Left cardiac atrium (tissue), 4 donors: ENCODE measurements around the gene CDH13. TPM values are rescaled to one million over a fixed set of nuclear protein-coding genes. Genes with fewer than 3 reads are reported as not detected.

Experiments
- ATAC-seq, 2 donors: fragments of 200-7000 bp; cut with Tn5 transposase; one replicate each; pipeline ENCODE4 v1.9.1; 2020; ENCODE audit warnings: mild to moderate bottlenecking in 2 of 2, moderate library complexity in 2 of 2
- DNase-seq: peaks from one replicate; pipeline ENCODE4 v3.0.0-alpha.2; 2020
- intact Hi-C, 2 donors: fragments of 100-400 bp; cut with DNase I; formaldehyde crosslinking; loops; one replicate each; pipeline versions ENCODE4 v1.14.1 to v1.15.1; 2022 to 2023
- long read RNA-seq: library from polyadenylated mRNA; unstranded; transcript quantifications from one replicate; pipeline ENCODE4 v2.0.0, GENCODE V29; 2021
- total RNA-seq, 2 donors: library from RNA; stranded (reverse); fragmentation: NEBNext Ultra II Directional; extraction: Animal tissue kit (Norgen Biotek cat#: 25700); gene quantifications; one replicate each; pipeline ENCODE4 v1.2.1, GENCODE V29; 2021
- donor health status: DM: no; HTN: yes; CAD: no.
- donor health status: DM: no; HTN: yes; CAD: no; lungs with severe emphysema.
- donor health status: DM: yes; HTN: yes; CAD: no.
- donor health status: Dilated cardiomyopathy.

The CDH13 gene
- 100 to 1,000 TPM in 1 of 2 donors, 10 to 100 TPM in 1; 68.6 to 100 TPM for total RNA-seq
- long read RNA-seq, partial matches to known transcripts, result 105 of 113 reads
- long read RNA-seq, other reads (novel, unspliced or antisense), result 8 of 113 reads

DNA sequence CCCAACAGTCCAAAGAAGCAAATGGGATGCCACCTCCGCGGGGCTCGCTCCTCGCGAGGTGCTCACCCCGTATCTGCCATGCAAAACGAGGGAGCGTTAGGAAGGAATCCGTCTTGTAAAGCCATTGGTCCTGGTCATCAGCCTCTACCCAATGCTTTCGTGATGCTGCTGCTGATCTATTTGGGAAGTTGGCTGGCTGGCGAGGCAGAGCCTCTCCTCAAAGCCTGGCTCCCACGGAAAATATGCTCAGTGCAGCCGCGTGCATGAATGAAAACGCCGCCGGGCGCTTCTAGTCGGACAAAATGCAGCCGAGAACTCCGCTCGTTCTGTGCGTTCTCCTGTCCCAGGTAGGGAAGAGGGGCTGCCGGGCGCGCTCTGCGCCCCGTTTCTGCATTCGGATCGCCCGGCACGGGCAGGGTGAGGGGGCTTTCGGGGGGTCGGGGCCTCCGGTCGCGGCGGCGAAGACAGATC, at the start of gene CDH13:
CDH13 (plus strand) TSS at position 179 of the 471 bp plus-strand sequence.
- ATAC-seq, result peak; percentile 53 to 68
- DNase-seq, result peak; percentile 62
- intact Hi-C loops, result loop anchor here in 1 of 2 donors (10.0 kb wide), 2 partner anchors 262 to 818 kb away; no protein-coding TSS in a partner anchor

DNA sequence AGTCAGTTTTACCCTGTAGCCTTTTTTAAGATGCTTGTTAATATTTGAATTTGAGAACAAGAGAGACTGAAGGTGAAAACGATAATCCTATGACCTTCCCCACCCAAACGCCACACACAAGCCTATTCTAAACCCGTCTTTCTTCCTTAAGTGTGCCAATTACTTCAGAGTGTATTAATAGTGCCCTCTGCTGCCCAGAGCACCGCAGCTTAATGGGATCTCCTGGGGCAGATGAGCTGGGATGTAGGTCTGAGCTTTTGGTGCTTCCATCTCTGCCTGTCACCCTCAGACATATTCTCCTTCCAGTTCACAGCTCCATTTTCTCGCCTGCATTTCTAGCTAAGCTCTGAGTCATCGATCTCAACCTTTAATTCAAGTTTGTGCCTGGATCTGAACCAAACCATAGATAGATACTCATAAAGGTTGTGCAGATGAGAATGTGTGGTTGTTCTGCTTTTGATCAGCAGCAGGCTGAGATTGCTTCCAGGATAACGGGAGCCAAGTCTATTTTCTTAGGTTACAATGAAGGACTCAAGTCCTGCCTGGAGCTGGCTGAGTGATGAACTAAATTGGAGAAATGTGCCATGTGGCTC, 46.4 kb upstream of the CDH13 start:
- DNase-seq (no peak), ATAC-seq (peak; percentile 71 to 80)
- intact Hi-C loops, result loop anchor here in 1 of 2 donors (1.0 to 5.0 kb wide), 2 partner anchors 214 to 318 kb away; no protein-coding TSS in a partner anchor

DNA sequence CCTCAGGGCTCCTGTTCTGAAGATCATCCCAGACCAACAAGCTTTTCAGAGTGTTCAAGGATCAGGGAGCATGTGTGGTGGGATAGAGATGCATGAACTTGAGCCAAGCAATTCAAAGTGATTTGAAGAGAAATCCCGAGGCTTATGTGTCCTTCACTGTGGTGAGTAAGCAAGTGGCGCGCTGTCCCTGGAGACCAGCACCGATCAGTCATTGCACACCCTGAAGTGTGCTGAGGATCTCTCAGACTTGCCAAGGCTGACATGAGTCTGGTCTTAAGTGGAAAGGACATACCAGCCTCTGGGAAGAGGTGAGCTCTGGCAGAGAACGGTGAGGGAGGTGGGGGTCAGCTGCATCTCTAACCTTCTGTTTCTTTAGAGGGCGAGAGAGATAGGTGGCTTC, 43.8 kb upstream of the CDH13 start:
- intact Hi-C loops, result loop anchor here in 1 of 2 donors (5.0 kb wide), 1 partner anchor 321 kb away; no protein-coding TSS in a partner anchor
- DNase-seq, result no peak
- no peak for ATAC-seq

DNA sequence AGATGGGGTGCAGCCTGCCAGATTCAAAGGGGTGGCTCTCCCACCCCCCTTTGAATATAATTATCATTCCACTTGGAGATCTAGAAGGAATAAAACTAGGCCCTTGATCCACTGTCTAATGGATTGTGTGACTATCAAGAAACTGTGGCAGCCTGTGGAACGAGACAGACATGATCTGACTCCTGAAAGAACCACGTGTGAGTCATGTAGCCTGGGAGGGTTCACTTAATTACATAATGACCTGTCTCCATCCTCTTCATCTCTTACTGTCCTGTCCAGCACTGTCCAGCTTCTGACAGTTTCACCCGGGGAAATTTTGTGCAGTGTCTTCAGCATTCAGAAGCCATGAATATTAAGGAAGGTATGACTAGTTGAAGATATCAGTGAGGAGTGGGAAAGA, 43.3 kb upstream of the CDH13 start:
- DNase-seq (no peak), ATAC-seq (no peak)
- intact Hi-C loops, result loop anchor here in 1 of 2 donors (5.0 kb wide), 1 partner anchor 321 kb away; no protein-coding TSS in a partner anchor

DNA sequence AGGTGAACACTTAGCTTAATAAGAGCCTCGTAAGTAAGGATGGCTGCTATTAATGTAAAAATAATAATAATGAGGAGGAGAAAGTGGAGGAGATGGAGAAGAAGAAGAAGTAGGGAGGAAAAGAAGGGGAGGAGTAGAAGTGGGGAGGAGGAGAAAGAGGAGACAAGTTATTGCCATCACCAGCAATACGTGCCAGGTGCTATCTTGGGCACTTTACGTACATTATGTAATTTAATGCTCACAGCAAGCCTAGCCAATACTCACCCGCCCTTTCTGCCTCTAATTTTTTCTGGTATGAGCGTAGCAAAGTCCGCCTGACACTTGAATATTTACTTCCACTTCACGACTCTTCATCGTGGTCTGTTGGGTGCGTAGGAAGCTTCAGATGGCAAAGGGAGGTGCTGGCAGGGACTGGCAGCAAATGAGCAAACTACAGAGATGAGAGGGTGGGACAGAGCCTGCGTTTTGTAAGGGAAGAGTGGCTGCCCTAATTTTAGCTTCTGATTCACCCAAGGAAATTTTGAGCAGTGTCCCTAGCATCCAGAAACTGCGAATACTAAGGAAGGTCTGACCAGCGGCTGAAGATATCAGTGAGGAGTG, 42.1 kb upstream of the CDH13 start:
- ATAC-seq, result peak; percentile 62 to 77
- intact Hi-C loops, result loop anchor here in 1 of 2 donors (5.0 kb wide), 1 partner anchor 322 kb away; no protein-coding TSS in a partner anchor
- DNase-seq, result peak; percentile 27

DNA sequence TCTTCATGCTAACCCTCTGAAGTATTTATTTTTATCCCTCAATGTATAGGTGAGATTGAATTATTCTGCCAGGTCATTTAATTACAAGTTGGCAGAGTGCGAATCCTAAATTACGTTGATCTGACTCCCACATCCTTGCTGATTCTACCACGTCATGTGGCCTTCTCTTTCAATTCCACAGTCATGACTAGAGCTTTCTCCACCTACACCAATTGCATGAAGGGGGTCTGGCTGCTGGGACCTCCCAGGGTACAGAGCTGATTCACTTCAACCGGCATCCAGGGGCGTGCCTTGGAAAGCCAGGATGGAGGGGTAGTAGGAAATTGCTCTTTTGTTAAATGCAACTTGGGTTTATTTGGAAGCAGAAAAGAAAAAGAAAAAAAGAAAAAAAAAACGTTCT, 41.1 kb upstream of the CDH13 start:
- intact Hi-C loops, result no loop called here
- no peak for ATAC-seq
- DNase-seq, result no peak

DNA sequence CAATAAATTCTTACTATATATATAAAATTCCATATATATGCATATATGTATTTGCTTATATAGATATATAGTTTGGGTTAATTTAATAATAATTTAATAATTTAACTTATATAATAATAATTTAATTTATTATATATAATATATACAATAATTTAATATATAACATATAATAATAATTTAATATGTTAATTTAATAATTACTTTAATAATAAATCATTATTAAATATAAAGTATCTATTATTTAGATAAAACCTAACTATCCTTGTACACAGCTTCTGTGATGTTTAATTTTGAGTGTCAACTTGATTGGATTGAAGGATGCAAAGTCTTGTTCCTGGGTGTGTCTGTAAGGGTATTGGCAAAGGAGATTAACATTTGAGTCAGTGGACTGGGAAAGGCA, 40.6 kb upstream of the CDH13 start:
- no peak for ATAC-seq
- intact Hi-C loops, result no loop called here

DNA sequence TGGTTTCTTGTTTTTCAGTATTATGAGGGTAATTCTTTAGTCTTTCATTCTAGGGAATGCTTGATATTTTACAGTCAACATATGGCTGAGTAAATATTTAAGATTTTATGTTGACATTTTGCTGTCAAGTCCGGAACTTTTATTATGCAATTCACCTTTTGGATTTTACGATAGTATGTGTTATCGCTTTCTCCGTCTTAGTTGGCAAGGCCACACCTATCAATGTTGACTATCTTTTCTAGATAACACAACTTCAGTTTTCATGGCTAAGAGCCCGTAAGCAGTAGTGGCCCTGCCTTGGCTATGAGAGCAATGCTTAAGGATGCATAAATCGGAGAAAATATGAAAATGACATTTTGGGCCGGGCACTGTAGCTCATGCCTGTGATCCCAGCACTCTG, 39.5 kb upstream of the CDH13 start:
- no peak for ATAC-seq
- intact Hi-C loops, result no loop called here
- no peak for DNase-seq

More for the DNA sequence above, 40.6 kb upstream of the CDH13 start:
- no peak for DNase-seq

DNA sequence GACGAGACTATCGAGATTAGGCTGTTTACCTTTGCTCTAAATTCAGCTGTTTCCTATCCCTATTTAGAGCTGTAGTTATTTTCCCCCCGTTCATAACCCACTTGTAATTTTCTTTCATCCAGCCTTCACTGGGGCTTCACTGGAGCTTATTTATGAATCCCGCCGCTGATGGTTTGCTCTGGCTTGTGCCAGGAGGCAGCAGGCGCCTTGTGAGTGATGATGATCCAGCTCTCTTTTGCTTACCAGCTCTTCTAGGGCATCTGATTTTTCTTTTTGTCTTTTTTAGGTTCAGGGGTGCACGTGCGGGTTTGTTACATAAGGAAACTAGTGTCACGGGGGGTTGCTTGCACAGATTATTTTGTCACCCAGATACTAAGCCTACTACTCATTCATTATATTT, 37.4 kb upstream of the CDH13 start:
- DNase-seq (peak; percentile 49), ATAC-seq (peak; percentile 67 to 93)
- intact Hi-C loops, result no loop called here

DNA sequence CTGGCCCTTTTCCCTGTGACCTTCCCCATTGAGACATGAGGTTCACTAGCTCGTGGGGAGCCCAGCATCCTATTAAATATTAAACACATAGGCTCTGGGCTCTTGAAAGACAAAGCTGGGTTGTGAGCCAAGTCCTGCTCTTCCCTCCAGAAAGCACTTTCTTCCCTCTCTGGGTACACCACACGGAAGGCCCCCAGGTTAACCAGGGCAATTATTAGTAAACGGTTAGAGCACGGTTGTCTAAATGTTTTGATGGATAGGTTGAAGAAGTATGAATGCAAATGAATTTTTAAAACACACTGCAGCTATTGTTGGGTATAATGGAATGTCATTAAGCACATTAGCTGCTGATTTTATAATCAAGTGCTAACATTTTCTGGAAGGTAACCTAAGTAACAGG, 32.7 kb upstream of the CDH13 start:
- no peak for DNase-seq
- ATAC-seq, result no peak
- intact Hi-C loops, result no loop called here

DNA sequence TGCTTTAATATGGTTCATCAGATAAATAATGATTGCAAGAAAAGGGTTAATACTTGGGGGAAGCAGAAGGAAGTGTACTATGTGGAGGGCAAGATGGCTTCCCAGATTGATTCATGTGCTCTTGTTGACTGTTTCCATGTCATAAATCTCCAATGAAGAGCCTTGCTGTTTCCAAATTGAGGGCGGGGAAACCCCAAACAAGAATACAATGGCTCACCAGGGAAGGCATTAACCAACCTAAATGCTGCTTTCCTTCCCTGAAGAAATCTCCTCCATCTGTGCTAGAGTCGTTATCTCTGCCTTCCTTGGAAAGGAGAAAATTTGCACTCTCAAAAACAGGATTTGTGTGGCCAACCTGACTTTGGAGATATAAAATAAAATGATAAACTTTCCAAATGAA, 28.0 kb upstream of the CDH13 start:
- DNase-seq (no peak), ATAC-seq (no peak)
- intact Hi-C loops, result no loop called here

DNA sequence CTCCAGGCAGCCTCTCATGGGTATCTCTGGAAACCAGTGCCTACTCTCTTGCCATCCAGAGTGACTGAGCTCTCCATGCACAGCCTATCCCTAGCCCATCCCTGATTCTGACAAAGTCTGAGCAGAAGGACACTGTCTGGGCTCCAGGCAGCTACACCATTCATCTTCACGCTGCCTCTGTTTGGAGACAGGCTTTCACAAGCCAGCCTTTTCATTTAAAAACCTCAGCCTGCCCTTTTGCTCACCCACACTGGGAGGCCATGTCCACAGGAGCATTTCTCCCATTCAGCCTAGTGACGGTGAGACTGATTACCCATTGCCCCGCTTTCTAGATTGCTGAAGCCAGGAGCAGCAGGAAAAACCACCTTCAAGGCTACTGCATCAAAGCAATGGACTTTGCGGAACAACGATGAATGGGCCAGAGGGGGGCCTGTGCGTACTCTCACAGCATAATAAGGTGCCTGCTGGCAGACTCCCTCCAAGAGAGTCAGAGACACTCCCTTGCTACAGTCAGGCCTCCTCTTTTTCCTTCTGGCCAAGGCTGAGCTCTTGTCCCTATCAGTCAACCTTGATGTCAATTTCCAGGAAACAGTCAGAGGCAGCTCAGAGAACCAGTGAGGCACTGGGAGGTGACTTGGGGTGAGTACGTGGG, 24.7 kb upstream of the CDH13 start:
- DNase-seq, result no peak
- no peak for ATAC-seq
- intact Hi-C loops, result no loop called here

DNA sequence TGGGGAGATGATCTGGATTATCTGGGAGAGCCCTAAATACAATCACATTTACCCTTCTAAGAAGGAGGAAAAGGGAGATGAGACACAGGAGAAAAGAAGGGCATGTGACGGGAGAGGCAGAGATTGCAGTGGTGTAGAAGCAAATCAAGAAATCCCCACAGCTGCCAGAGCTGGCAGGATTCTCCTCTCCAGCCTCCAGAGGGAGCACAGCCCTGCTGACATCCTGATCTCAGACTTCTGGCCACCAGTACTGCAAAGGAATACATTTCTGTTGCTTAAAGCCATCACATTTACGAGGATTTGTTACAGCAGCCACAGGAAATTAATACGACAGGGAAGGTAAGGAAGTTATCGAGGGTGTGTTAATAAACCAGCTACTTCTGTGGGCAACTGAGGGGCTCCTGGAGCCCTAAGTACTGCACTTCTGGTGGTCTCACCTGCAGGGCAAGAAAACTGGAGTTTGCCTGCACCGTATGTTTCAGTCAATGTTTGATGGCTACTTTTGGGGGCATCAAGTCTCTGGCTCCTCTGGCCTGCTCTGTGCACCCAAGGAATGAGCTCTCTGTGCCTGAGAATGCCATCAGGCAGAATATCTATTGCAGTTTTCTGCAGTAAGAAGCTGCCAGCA, 22.9 kb upstream of the CDH13 start:
- DNase-seq, result peak; percentile 57
- intact Hi-C loops, result no loop called here
- ATAC-seq, result peak; percentile 84 to 93

DNA sequence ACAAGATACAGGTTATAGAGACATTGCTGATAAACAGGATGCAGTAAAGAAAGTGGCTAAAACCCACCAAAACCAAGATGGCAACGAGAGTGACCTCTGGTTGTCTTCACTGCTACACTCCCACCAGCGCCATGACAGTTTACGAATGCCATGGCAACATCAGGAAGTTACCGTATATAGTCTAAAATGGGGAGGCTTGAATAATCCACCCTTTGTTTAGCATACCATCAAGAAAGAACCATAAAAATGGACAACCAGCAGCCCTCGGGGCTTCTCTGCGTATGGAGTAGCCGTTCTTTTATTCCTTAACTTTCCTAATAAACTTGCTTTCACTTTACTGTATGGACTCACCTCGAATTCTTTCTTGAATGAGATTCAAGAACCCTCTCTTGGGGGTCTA, 21.7 kb upstream of the CDH13 start:
- ATAC-seq (no peak), DNase-seq (no peak)
- intact Hi-C loops, result no loop called here

DNA sequence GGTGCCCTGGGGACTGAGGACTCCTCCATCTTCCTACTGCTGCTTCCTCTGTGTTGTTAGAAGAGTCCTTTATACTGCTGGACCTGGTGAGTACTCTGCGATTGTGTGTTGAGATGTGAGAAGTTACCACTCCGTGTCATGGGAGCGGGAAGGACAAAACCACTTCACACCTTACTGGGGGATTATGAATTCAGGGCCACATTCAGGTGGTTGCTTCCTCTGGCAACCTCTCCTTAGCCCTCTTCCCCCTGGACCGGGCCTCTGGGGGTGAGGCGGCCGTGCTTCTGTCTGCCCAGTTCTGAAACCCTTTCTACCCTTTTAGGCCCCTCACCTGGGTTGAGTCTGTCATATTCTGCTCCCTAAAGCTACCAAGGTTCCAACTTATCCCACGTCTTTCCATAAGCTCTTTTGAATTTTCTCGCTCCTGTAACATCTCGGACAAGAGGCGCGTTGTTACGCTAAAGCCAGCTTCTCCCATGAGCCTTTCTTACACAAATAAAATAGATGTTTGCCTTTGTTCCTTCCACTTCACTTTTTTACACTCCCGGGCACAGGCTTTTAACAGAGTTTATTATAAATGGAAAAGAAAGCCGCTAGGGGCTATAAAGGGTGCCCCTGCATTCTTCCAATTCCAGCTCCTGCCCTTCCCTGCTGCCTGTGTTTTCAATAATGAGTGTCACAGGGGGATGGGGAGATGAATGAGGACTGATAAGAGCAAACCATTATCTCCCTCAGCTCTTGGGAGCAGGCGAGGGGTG, 20.7 kb upstream of the CDH13 start:
- no peak for ATAC-seq
- no peak for DNase-seq
- intact Hi-C loops, result no loop called here

DNA sequence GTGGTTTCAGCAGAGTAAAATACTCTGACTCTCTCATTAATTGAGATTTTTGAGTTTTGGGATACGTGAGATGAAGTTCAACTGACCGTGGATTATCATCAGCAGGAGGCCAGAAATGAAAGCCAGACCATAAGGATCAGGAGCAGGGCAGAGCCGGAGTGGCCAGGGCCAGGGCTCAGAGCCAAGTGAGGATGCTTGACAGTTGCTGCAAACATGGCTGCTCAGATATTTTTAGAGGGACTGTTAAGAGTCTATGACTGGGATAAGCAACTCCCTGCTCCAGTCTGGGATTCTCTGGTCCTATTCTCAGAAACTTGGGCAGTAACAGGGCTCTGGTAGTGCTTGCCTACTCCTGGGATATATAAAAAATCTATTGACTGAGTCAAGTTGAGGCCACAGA, 17.6 kb upstream of the CDH13 start:
- DNase-seq (peak; percentile 59), ATAC-seq (peak; percentile 91 to 95)
- intact Hi-C loops, result no loop called here

DNA sequence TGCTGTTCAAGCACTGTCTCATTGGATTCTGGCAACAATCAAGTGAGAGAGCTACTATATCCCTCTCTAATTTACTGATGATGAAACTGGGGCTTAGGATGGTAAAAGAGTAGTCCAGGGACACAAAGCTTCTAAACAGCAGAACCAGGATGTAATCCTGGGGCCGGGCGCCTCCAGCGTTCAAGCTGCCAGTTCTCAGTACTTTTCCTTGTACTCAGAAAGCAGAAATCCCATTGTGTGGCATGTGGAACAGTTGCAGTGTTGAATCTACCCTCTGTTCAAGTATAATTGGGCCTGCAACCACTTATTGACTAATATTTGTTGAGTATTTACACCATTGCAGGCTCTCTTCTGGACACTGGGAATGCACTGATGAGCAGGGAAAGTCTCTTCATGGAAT, 14.5 kb upstream of the CDH13 start:
- no peak for ATAC-seq
- intact Hi-C loops, result no loop called here

DNA sequence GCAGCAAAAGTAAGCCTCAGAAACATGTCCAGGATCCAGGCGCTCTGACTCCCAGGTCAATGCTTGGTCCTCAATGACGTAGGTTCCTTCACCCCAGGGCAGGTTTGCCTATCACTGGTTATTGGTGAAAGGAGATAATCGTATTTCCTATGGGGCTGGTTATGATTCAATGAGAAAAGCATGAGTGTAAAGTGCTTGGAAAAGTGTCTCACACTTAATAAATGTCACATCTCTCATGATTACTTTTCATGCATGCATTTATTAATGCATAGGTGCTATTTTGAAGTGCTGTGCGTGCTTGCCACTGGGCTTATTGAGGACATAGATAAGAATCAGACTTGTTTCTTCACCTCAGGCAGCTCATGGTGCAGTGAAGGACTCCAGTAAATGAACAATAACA, 10.4 kb upstream of the CDH13 start:
- intact Hi-C loops, result no loop called here
- ATAC-seq, result no peak
- no peak for DNase-seq

More for the DNA sequence above, 14.5 kb upstream of the CDH13 start:
- DNase-seq, result no peak

DNA sequence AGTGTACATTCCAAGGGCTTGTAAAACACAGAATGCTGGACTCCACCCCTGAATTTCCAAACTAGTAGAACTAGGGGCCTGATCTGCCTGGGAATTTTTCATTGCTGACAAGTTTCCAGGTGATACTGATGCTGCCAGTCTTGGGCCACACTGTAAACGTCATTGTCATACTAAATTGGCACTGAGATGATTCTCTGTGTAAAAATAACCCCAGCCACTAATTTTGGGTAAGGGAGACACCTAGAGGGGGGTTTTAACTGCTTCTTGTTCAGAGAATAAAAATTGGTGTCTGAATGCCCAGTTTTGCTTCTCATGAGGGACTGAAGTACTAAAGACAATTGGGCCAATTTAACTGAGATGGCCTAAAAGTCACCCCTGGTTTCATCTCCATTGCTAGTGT, 5.0 kb upstream of the CDH13 start:
- ATAC-seq, result peak in 1 of 2 donors; percentile 57
- intact Hi-C loops, result loop anchor here in 1 of 2 donors (10.0 kb wide), 2 partner anchors 257 to 823 kb away; no protein-coding TSS in a partner anchor
- DNase-seq, result no peak
